Activated effector memory CD4-positive, alpha-beta T cell treated with anti-CD3 and anti-CD28 coated beads, Interleukin-2, amount 50 U/mL, for 16 hours (primary cell): ENCODE measurements around the gene CBLN4.

ENCODE experiments used
- DNase-seq: peaks from one replicate; pipeline ENCODE4 v3.0.0-alpha.2; 2020

The CBLN4 gene

DNA sequence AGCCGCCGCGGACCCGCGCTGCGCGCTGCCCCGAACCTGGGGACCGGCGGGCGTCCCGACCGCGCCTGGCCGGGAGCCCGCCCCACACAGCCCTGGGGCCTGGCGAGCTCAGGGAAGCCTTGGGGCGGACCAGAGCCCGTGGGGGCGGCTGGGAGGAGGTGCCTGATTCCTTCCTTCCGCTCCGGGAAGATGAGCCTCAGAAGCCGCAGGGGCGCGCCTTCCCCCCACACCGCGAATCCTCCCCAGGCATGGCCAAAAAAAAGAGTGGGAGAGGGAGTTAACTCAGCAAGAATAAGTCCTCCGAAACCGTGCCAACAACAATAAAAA is at the start of gene CBLN4:
CBLN4 (minus strand) TSS at position 131 of the 327 bp plus-strand sequence. CDS start 1,348 bp downstream, outside the sequence.
- DNase-seq, result no peak

DNA sequence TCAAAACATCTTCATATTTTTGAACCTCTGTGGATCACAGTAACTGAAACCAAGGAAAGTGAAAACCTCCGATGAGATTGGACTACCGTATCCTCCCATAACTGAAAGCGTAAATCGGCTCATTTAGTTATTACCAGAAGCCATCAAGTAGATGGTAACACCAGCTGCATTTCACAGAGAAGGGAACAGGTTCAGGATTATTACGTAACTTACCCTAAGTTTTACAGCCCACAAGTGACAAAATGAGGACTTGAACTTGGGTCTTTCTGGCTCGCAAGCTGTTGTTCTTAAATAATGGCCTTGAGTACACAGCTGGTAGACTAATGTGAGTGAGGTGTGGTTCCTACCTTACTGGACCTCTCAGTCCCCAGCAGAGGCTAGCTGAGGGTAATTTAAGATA is 37.9 kb upstream of the CBLN4 start:
- DNase-seq, result no peak

DNA sequence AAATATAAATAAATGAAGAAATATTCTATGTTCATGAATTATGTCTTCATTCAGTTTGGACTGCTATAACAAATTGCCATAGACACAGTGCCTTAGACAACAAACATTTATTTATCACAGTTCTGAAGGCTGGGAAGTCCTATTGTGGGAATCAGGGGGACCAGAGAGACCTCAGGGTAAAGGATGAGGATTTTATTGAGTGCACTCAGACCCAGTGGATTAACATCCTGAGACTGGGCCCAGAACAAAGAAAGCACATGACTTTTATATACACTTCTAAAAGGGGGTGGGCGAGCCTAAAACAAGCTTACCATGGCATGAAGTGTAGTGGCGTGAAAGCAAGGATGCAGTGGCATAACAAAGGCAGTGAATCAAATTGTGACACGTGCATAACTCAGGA is 26.9 kb upstream of the CBLN4 start:
- no peak for DNase-seq

DNA sequence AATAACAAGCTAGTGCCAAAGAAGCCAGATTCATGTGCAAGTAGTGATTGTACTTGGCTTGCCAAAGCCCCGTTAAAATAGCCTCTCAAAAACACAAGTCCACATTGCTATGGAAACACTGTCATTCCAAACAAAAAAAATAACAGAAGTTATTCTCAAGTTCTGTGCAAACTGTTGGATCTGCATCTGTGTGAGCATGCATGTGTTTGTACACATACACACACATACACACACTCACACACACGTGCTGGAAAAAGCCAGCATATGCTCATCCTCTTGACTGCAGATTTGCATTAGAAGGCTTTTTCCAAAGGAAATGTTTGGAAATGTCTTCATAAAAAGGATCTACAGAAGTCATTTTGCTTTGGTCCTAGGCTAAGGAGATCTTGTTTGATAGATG is 13.4 kb upstream of the CBLN4 start:
- no peak for DNase-seq

DNA sequence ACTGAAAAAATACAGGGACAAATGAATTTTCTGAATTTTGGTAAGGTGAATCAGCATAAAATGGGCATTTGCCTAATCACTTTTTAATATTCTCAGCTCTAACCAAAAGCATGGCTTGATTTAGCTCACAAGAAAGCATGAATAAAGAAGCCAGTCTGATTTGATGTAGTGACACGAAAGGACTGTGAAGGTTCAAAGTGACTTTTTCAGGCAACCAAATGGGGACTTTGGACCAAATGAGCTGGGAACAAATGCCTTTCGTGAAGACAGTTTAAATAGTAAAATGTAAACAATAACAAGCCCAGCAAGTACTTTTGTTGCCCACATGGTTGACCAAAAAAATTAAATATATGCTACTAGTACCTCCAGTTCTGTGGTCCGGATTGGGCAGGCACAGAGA is 12.9 kb upstream of the CBLN4 start:
- no peak for DNase-seq

DNA sequence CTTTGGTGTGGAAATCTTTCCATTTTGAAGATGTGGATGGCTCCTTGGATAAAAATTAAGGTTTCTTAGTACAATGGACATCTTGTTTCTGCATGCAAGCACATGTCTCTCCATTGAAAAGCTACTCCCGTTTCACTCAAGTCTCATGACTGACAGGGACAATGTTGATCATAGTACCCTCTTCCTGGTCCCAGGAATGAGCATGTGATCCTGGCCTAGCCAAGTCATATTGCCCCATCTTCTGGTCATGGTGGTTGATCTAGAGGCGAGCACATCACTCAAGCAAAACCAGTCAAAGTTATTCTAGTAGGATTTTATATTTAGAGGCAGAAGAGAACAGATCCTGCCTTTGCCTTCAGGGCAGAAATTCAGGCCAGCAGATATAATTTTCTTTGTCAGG is 12.2 kb upstream of the CBLN4 start:
- no peak for DNase-seq

DNA sequence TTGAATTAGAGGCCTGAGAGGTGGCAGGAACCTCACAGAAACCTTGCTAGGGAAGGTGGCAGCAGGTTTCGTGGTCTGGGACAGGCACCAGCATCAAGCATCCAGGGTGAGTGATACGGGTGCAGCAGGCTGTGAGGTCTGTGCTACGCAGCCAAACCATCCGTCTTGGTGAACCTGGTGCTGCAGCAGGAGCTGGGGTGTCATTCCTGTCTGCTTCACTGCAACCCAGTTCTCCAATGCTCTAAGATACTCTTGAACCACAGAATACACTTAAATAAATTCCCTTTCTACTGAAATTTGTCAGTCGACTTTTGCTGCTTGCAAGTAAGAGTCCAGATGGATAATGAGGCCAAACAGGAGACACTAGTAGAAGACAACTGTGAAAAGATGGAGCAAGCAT is 9.7 kb upstream of the CBLN4 start:
- DNase-seq, result no peak

DNA sequence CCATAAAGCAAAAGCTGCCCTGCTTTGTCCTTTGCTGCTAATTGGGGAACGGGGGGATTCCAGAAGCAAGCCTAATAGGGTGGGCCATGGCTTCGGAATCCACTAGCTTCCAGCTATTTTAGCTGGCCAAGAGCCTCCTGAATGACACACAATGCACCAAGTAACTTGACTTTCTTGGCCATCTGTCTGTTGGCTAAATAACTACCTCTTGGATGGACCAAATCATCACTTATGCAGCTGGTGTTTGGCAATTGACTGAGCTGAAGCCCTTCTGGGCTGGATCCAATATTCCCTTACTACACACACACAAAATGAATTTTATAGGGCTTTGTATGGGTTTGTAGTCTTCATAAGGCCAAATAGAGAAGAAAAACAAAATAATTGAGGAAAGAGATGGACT is 8.8 kb upstream of the CBLN4 start:
- DNase-seq, result no peak

DNA sequence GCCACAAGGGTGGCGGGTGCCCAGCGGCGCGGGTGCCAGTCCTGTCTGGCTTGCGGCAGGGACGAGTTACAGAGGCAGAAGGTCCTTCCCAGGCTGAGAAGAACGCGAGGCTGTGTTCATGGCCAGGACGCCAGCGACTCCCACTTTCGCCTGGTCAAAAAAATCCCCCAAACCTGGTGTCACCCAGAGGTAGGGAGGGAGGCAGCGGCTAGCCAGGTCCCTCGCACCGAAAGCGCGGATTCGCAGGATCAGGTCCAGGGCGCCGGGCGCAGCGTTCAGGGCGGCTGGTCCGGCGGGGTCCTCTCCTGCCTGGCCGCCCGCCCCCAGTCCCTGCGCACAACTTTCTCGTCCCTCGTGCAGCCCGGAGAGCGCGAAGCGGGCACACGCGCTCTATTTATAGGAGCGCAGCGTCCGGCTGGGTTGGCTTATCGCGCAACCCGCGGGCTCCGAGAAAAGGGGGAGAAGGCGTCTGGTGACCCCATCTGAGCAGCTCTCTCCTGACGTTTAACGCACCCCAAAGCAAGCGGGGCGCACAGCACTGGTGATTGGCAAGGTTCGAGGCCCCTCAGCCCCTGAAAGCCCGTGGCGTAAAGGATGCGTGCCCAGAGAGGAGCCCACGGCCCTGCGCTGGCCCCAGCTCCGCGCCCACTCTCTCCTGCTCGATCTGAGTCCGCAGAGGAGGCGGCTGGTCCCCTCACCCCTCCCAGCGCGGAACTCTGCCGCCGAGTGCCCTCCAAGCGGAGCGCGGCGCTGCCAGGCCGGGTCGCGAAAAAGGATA is 519 bp downstream of the CBLN4 start:
- DNase-seq, result no peak

DNA sequence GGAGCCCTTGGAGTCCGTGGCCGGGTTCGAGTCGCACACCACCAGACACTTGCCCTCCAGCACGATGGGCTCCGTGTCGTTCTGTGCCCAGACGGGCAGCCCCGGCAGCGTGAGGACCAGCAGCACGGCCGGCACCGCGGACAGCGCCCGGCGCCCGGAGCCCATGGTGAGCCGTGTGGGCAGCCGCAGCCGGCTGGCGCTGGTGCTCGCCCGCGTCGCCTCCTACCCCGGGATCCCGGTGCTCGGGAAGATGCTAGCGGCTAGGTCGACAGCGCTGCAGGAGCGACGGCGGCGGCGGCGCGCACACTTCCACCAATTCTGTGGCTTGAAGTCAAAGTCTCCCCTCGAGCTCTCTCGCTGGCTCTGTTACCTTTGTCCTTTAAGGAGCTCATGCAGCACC is 1.3 kb downstream of the CBLN4 start:
- DNase-seq, result no peak

DNA sequence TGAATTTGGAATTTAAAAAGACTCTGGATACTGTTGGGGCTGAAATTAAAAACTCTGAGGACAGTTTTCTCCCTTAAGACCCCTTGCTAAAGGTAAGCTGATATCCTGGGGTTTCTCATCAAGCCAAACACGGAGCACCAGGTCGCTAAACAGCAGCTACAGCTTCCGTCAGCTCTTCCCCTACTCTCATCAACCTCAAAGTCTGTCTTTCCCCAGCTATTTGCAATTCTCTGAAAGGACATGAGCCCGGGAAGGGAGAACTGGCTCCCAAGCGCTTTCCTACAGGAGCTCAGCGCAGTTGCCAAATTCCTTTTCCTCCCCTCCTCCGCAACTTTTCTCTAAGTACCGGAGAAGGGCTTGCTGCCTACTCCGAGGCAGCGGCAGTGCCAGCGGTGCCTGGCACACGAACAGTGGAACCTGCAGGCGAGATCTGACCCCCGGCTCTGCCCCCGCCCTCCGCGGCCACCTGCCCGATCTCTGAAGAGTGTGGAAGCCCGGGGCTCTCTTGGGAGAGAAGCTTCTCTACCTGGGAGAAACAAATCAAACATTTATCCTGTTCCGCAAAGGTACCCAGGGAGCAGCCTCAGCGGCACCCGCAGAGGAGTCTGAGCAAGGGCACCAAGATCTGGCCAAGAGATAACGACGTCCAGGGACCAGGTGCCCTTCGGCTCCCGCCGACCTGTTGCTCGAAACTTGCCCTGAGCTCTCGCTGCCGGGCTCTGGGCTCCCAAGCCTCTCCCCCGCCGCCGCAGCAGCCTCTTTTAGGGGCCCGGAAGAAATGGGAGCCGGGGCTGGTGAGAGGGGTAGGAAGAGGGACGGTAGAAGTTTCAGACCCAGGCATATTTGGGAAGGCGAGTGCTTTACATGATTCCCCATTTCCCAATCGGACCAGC is 2.2 kb downstream of the CBLN4 start:
- DNase-seq, result no peak

DNA sequence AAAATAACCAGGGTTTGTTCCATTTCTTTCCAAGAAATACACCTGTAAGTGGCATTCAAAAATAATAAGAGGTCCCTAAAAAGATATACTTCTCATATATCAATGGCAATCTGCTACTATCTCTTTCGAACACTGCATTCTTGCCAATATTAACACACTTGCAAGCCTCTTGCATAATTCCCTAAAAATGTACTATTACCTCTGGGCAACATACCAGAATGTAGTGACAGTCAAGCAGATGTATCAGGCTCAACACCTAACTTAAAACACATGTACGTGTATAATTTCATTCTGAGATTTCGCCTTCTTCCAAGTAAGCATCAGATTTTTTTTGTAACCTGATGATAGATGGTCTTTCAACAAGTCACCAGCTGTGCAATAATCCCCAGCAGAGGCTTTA is 3.4 kb downstream of the CBLN4 start:
- DNase-seq, result no peak

DNA sequence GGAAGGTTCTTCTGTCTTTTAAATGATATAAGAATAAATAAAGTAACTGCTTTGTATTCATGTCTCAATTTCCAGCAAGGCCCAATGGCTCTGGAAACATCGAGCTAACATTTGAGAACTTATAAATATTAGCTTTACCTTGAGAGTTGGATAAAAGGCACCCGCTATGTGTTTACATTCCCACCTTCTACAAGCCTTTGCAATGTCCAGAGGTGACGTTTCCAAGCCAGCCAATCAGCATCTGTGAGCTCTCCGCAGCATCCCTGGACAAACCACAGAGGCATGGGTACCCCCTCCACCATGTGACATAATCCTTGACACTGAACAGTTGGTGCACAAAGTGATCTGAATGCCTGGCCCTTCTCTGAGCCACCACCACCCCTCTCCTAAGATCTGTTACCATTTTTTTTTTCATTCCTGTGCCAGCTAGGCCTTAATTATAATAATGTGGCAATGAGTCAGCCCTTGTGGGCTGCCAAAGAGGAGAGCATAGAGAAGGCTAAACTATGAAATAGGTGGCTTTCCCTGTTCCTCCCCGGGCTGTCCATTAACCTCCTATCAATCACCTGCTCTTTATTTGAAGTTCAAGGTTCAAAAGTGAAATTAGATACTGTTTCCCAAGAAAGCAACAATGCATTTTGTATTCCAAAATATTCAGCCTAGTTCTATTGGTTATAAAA is 4.1 kb downstream of the CBLN4 start:
- no peak for DNase-seq

DNA sequence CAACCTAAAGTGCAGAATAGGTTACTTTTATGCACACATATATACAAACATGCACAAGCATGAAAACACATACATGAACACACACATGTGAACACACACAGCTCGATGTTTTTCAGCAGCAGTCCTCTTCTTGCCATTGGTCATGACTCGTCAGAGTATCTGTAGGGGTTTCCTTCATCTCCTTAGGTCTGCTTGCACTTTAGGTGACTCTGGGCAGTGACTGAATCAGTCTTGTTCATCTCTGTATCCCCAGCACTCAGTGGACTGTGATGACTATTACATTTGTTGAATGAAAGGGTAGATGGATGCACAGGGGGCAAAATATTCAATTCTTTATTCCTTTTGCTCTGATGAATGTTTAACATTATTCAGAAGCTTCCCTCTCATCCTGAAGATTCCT is 26.8 kb downstream of the CBLN4 start:
- no peak for DNase-seq

DNA sequence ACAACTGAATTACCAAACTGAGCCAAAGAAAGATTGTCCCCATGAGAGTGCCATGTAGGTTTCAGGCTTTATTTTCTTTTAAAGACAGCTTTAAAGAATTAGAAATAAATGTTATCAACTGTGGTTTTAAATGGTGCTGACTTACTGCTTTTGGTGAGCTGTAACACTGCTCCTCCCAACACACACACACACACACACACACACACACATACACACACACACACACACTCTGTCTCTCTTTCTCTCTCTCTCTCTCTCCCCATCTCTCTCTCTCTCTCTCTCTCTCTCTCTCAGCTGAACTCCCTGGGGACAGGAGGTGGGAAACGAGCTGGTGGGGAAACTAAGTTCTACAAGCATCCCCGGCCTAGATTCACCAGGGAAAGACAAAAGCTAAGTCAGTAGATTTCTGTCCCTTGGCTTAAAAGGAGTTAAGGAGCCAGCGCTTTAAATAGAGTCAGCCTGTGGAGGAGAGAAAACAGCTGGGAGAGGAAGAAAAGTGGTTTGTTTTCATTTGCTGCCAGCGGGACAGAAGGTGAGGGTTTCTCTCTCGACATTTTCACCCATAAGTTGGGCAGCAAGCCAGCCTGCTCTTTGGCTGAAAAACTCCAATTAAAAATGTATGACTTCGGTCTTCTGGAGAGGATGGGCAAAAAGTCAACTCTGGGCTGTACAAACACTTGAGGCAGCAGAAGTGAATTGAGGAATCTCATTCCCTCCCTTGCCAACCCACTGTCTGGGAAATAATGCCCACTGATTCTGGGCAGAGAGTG is 27.4 kb downstream of the CBLN4 start:
- no peak for DNase-seq

DNA sequence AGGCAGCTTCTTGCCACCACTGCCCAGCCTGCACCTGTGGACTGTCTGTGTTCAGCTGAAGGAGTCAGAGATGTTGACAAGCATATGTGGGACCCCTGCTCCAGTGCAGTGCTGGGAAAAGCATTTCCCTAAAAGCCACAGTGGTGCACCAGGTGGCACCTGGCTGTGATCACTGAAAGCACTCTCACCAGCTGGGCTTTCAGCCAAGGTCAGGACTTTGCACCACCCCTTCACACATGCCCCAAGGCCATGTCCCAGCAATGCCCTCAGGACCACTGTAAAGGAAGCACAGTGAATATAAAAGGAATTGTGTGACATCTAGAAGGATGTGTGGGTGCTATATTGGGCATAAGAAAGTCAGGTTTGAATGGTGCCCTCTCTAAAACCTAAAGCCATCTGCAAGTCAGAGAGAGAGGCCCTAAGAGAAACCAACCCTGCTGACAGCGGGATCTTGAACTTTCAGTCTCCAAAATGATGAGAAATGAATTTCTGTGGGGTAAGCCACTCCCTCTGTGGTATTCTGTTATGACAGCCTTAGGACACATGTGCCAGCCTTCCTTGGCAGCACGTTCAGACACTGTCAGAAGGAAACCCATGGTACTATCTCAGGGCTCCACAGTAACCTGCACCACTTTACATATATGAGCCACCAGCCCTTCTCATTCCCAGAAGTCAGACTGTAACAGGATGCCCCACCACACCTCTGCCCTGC is 30.7 kb downstream of the CBLN4 start:
- DNase-seq, result no peak

DNA sequence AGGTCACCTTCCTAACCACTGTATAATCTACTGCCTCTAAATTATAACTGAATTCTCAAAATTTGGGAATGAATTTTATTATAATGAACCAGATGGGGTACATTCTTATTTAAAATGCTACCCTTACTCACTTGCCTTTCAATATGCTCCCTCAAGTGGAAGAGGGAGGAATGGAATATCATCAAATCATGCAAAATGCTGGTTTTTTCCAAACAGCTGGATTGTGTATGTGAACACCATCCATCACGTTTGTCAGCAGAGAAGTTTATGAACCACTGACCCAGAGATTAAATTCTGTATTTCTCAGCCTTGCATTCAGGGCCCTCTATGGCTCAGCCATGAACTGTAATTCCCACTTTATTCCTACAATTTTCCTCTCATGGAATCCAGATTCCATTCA is 40.5 kb downstream of the CBLN4 start:
- DNase-seq, result no peak

DNA sequence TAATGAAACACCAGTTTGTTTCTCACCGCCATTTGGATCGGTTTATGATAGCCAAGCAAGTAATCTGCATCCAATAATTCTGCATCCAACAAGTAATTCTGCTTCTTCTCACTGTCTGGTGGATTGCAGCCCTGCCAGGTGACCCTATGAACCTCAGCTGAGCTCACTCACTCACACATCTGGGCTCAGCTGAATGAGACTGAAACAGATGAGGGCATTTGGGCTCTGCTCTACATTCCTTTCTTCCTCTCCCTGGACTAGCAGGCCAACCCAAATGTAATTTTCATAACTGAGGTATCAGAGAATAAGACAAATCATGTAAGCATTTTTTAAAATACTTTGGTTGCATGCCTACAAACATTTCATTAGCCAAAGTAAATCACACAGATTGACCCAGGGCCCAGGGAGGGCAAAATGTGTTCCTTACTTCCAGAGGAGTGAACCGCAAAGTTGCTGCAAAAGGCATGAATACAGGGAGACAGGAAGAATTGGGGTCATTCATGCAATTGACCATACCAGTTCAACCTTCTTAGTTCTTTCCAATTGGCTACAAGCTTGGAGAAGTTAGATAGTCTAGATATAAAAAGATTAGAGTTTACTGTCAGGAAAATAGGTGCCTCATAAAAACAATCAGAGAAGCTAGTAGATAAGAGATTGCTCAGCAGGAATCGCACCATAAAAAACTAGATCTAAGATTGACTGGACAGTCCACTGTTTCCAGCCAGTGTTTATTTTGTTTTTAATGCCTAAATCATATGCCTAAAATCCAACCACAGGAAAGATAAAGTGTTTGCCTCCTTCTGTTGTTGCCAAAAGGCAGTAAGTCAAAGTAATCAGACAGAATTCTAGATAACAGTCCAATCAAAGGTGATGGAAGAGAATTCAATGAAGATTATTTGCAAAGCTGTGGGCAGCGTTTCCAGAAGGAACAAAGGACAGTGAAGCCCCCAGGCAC is 43.7 kb downstream of the CBLN4 start:
- DNase-seq, result no peak

DNA sequence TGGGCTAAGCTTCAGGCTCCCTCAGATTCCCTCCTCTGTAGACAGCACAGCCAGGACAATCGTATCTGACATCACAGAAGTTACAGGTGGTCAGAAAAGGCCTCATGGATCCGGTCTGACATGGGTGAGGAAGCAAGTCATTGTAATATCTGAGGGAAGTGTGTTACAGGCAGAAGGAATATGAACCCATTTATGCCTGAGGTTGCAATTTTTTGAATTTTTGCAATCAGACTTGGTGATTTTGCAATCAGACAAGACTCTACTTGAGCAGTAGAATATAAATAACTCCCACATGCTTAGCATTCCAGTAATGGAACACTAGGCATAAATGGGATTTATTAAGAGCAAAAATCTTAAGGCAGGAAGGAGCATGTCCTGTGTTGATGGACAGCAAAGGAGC is 52.1 kb downstream of the CBLN4 start:
- DNase-seq, result no peak

DNA sequence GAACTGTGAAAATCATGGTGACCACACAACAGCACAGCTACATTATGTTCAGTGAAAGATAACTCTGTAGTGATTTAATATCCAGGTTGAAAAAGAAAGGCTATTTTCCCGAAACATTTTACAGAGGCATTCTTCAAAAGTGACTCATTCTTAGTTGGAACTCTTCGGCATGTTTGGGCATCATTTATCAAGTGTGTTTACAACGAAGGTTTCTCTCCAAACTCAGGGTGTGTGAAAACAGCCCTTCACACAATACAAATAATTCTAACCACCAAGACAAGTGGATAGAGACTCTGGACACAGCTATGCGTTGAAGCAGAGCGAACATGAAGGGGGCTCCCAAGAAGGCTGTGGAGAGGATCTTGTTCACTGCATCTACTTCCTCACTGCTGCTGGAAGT is 57.6 kb downstream of the CBLN4 start:
- DNase-seq, result no peak
